Midbrain (tissue), 1 donor: ENCODE results near the gene NANOS3.
"Not testable (repeated sequence)": the region's sequence is repeated elsewhere in the genome, so short reads cannot be mapped to it uniquely, and the experiment has no call there.

Experiments
- DNase-seq: peaks from one replicate; lab custom pipeline; 2025; lab: John Stamatoyannopoulos, UW

The NANOS3 gene

GRCh38 chr19:13843104-13843921 lies 33.6 kb upstream of the NANOS3 start:
- DNase-seq, result peak; percentile 3

- DNase-seq, result no peak
Observed at GRCh38 chr19:13844130-13844631, 32.8 kb upstream of the NANOS3 start.

GRCh38 chr19:13846557-13847406 lies 30.2 kb upstream of the NANOS3 start:
- peak; percentile 72 for DNase-seq

- peak; percentile 61 for DNase-seq
Observed at GRCh38 chr19:13847407-13848339, 29.3 kb upstream of the NANOS3 start.

DNA sequence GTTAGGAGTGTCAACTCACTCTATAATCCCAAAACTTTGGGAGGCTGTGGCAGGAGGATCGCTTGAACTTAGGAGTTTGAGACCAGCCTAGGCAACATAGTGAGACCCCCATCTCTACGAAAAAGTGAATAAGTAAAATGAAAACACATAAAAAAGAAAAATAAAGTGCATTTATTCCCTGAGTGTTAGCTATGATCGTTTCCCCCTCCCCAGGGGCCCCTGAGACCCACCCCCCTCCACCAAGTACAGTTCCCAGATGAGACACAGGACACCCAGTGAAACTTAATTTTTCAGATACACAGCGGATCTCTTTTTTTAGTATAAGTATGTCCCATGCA lies 28.6 kb upstream of the NANOS3 start:
- no peak for DNase-seq

- no peak for DNase-seq
Observed at GRCh38 chr19:13848798-13849676, 27.9 kb upstream of the NANOS3 start.

- peak; percentile 74 for DNase-seq
Observed at GRCh38 chr19:13849991-13850909, 26.7 kb upstream of the NANOS3 start.

GRCh38 chr19:13850910-13851733 lies 25.8 kb upstream of the NANOS3 start:
- peak; percentile 22 for DNase-seq

DNA sequence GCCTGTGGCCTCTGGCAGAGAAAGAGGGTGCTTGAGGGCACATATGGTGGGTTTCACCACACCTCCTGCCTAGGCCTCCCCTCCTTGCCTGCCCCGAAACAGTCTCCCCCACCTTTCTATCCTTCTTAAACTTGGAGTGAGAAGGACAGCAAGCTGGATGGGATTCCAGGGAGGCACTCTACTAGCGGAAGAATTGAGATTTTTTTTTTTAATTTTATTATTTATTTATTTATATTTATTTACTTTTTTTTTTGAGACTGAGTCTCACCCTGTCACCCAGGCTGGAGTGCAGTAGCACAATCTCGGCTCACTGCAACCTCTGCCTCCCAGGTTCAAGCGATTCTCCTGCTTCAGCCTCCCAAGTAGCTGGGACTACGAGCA lies 25.2 kb upstream of the NANOS3 start:
- DNase-seq, result not testable (repeated sequence)

- not testable (repeated sequence) for DNase-seq
Observed at GRCh38 chr19:13852171-13852707, 24.7 kb upstream of the NANOS3 start.

DNA sequence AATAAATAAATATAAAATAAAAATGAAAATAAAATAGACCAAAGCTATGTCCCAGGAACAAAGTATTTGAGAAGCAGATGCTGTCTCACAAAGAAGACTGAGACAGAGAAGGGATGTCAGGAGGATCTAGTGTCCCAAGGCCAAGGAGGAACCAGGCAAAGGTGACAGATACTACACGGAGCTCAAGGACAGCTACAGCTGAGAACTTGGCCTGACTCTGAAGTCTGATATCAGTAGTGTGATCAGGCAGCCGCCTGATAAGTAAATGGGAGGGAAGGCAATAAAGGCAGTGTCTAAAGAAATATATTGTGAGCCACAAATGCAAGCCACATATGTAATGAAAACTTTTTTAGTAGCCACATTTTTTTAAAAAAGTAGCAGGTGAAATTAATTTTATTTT lies 20.4 kb upstream of the NANOS3 start:
- no peak for DNase-seq

DNA sequence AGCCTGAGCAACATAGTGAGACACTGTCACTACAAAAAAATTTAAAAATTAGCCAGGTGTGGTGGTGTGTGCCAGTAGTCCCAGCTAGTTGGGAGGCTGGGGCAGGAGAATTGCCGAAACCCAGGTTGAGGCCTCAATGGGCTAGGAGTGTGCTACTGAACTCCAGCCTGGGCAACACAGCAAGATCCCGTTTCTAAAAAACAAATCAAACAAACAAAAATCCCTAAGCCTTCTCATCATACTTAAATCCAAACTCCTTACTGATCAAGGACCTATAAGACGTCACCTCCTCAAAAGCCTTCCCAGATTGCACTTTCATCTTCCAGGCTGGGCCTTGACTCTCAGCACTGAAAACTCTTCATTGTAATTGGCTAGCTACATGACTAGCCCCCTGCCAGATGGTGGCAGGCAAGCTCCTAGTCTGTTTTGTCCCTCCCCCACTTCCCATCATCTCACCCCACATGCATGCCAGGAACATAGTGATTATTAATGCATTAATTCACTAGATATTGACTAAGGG lies 17.5 kb upstream of the NANOS3 start:
- no peak for DNase-seq

GRCh38 chr19:13860679-13861391 lies 16.1 kb upstream of the NANOS3 start:
- DNase-seq, result no peak

DNA sequence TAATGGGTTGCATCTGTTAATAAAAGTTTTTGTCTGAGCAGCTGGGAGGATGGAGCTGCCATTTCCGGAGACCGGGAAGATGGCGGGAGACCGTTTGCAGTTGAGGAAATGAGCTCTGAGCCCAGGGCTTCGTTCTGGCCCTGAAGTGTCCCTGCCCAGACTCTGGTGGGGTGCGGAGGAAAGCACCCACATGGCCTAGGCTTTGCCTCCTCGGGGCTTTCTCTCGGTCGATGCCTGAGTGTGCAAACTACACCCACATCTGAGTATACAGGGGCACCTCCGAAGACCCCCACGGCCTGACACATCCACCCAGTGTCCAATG lies 15.6 kb upstream of the NANOS3 start:
- no peak for DNase-seq

GRCh38 chr19:13861714-13862531 lies 15.0 kb upstream of the NANOS3 start:
- peak; percentile 93 for DNase-seq

DNA sequence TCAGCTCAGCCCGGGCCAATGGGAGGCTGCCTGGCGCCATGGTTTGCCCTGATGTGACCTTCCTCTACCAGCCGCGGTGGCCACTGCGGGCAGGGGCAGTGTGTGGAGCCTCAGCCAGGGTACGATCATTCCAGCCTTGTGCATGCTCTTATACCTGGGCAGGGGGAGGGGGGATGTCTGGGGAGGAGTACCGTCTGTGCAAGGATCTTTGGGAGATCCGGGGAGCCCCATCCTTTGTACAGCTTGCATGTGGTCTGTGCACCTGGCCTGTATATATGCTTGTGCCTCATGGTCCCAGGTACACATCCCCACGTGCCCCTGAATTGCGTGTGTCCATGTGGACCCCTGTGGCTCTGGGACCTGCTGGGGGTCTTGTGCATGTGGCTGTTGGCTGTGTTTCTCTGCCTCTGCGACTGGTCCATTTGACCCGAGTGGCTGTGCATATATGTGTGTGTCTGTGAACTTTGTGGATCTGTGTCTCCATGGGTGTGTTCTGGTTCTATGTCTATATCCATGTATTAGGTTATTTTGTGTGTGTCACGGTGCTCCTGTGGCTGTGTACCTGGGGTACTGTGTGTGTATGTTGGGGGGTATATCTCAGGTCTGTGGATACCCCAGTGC lies 12.8 kb upstream of the NANOS3 start:
- no peak for DNase-seq
